Activated naive CD4-positive, alpha-beta T cell treated with anti-CD3 and anti-CD28 coated beads, Interleukin-2, amount 50 U/mL, for 72 hours (primary cell): ENCODE measurements around the gene APOBEC2. TPM values are rescaled to one million over a fixed set of nuclear protein-coding genes. Genes with fewer than 3 reads are reported as not detected.
A peak's percentile ranks its signal among the peaks of the same experiment; 100 is the strongest.

ENCODE experiments used
- ATAC-seq, 2 donors: fragments of 150-1000 bp; cut with Tn5 transposase; 2 replicates each; pipeline ENCODE4 v1.10.0; 2021; ENCODE audit warnings: mild to moderate bottlenecking in 2 of 2, moderate library complexity in 2 of 2
- DNase-seq, 2 donors: peaks; one replicate each; pipeline ENCODE4 v3.0.0; 2021 to 2022; ENCODE audit warnings: low spot score in 2 of 2
- H3K27ac Mint-ChIP-seq, 2 donors: one replicate each; pipeline ENCODE4 v1.8.0; 2022; ENCODE audit warnings: mild to moderate bottlenecking in 2 of 2, mixed read lengths in 2 of 2
- H3K36me3 Mint-ChIP-seq, 2 donors: one replicate each; pipeline ENCODE4 v1.8.0; 2022; ENCODE audit warnings: mixed read lengths in 2 of 2
- H3K9me3 Mint-ChIP-seq, 2 donors: one replicate each; pipeline ENCODE4 v1.8.0; 2022; ENCODE audit warnings: mixed read lengths in 2 of 2
- total RNA-seq, 2 donors: library from RNA; stranded (reverse); gene quantifications; one replicate each; pipeline ENCODE4 v1.2.3, GENCODE V29; 2022

Gene APOBEC2
- total RNA-seq, 2 donors from 2014 or later: not detected

- H3K9me3 Mint-ChIP-seq: no peaks in the 10 kb centered on the region
- ATAC-seq (no peak), DNase-seq (no peak)
- H3K27ac Mint-ChIP-seq: peak overlapping the region; percentile 97 to 99
- H3K36me3 Mint-ChIP-seq: peaks cover 32 to 40% of the 10 kb centered on the region in 2 donors
These were observed 18.5 kb downstream of the APOBEC2 start for GRCh38 chr6:41071501-41071922.

- peaks cover 26 to 33% of the 10 kb centered on the region in 2 donors for H3K36me3 Mint-ChIP-seq
- ATAC-seq (peak; percentile 71 to 82), DNase-seq (peak; percentile 100)
- H3K27ac Mint-ChIP-seq: peak within 1 kb of the TSS; percentile 97 to 99
- H3K9me3 Mint-ChIP-seq: no peaks in the 10 kb centered on the region
These were observed 19.2 kb downstream of the APOBEC2 start, which contains the start of gene OARD1 for GRCh38 chr6:41071923-41072835. Gene OARD1 (minus strand): TSS chr6:41072356. CDS start chr6:41071634, 722 bp downstream.

DNA sequence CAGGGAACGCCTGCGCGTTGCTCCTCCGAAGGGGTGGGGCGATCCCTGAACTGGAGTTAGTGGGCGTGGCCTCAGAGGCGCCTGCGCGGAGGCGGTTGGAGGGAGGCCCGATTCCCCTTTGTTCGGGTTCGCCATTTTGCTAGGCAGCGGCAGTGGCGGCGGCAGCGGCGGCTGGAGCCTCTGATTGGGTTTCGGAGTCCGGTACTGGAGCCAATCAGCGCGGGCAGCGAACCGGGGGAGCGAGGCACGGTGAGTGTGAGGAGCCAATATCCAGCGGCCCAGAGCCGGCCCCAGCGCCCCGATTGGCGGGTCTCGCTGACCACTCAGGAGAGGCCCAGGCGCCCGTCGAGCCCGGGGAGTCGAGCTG lies 19.8 kb downstream of the APOBEC2 start, which contains the start of gene NFYA:
Gene NFYA, plus strand, starts transcription at position 139 of the 367 bp plus-strand sequence. CDS start 6,116 bp downstream, outside the sequence.
- Mint-ChIP-seq H3K9me3 (no peaks in the 10 kb centered on the region), H3K27ac (peak within 1 kb of the TSS; percentile 97 to 99), H3K36me3 (peaks cover 22 to 29% of the 10 kb centered on the region in 2 donors)
- DNase-seq (no peak), ATAC-seq (peak; percentile 80 to 83)

GRCh38 chr6:41073203-41073967 lies 20.4 kb downstream of the APOBEC2 start:
- DNase-seq (peak; percentile 81 to 84), ATAC-seq (peak; percentile 21 to 29)
- peaks cover 22 to 29% of the 10 kb centered on the region in 2 donors for H3K36me3 Mint-ChIP-seq
- peak overlapping the region; percentile 96 to 99 for H3K27ac Mint-ChIP-seq
- no peaks in the 10 kb centered on the region for H3K9me3 Mint-ChIP-seq

- H3K27ac Mint-ChIP-seq: peak overlapping the region; percentile 96 to 99
- H3K9me3 Mint-ChIP-seq: no peaks in the 10 kb centered on the region
- H3K36me3 Mint-ChIP-seq: peaks cover 27 to 33% of the 10 kb centered on the region in 2 donors
- ATAC-seq (no peak), DNase-seq (no peak)
These were observed 21.1 kb downstream of the APOBEC2 start for GRCh38 chr6:41073968-41074691.

DNA sequence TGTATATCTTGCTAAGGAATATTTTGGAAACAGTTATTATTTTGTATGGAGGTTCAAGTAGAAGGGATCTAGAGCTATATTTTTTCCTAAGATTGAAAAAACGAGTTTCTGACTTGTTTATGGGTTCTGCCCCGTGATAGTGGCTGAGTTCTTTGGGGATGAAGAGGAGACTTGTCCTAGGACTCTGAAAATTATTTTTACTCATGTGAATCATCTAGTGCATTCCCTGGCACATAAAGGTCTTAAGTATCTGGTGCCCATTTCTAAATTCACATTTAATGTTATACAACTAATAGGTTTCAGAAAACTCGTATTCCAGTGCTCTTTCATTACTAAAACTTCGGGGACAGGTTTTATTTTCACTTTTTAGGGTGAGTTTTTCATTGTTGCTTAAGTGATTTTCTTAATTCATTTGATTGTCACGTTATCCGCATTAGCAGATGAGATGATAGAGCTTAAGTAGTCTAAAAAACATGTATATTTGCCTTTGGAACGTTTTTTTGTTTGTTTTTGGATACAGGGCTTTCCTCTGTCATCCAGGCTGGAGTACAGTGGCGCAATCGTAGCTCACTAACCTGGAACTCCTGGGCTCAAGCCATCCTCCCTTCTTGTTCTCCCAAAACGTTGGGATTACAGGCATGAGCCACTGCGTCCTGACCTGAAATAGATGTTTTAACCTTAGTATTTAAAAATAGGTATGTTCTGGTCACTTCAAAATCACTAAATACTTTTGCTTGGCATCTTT lies 21.9 kb downstream of the APOBEC2 start:
- peak overlapping the region; percentile 96 to 99 for H3K27ac Mint-ChIP-seq
- no peak for DNase-seq
- H3K36me3 Mint-ChIP-seq: peaks cover 34 to 41% of the 10 kb centered on the region in 2 donors
- H3K9me3 Mint-ChIP-seq: no peaks in the 10 kb centered on the region
- no peak for ATAC-seq

DNA sequence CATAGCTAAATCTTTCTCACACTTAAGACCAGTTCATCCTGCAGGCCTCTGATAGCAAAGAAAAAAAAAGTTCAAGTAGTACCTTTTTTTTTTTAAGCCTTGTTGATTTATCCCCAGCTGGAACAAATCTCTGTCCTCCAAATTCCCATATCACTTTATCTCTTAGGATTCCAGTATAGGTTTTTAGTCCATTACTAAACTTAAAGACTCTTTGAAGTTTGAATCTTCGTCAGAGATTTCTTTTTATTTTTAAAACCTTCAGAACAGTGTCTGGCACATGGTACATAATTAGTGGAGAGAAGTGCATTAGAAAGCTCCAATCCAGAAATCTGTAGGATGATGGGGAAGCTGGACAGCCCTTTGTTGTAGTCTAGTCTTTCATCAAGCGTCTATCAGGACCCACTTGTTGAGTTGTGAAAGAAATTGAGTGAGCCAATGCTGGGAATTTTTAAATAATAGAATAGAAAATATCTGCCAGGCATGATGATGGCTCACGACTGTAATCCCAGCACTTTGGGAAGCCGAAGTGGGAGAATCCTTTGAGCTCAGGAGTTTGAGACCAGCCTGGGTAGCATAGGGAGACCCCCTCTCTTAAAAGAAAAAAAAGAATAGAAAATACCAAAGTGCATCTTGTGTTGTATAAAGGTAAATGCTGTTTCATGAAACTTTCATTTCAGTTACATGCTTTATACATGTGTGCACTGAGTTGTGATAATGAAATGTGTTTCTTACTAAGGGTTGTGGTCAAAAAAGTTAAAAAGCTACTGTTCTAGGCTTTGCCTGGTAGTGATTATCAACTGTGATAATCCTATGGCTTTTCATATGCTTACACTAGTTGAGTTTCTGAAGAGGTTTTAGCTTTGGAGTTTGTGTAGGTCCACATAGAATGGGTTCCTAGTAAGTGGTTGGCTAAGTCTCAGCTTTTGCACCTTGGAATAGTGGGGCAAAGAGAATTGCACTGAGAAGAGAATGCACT lies 22.9 kb downstream of the APOBEC2 start:
- Mint-ChIP-seq H3K27ac (peak overlapping the region in 1 of 2 donors; percentile 99), H3K36me3 (peaks cover 44 to 46% of the 10 kb centered on the region in 2 donors), H3K9me3 (no peaks in the 10 kb centered on the region)
- DNase-seq (no peak), ATAC-seq (no peak)

GRCh38 chr6:41077536-41077935 lies 24.5 kb downstream of the APOBEC2 start:
- no peaks in the 10 kb centered on the region for H3K9me3 Mint-ChIP-seq
- peaks cover 36 to 47% of the 10 kb centered on the region in 2 donors for H3K36me3 Mint-ChIP-seq
- H3K27ac Mint-ChIP-seq: no peak overlapping the region
- DNase-seq (no peak), ATAC-seq (no peak)

GRCh38 chr6:41078101-41078500 lies 25.1 kb downstream of the APOBEC2 start:
- Mint-ChIP-seq H3K27ac (no peak overlapping the region), H3K9me3 (no peaks in the 10 kb centered on the region), H3K36me3 (peaks cover 36 to 47% of the 10 kb centered on the region in 2 donors)
- DNase-seq: no peak
- ATAC-seq: no peak

- DNase-seq: no peak
- Mint-ChIP-seq H3K36me3 (peaks cover 38 to 41% of the 10 kb centered on the region in 2 donors), H3K27ac (peak overlapping the region in 1 of 2 donors; percentile 79), H3K9me3 (no peaks in the 10 kb centered on the region)
- no peak for ATAC-seq
These were observed 26.1 kb downstream of the APOBEC2 start for GRCh38 chr6:41079080-41079479.

DNA sequence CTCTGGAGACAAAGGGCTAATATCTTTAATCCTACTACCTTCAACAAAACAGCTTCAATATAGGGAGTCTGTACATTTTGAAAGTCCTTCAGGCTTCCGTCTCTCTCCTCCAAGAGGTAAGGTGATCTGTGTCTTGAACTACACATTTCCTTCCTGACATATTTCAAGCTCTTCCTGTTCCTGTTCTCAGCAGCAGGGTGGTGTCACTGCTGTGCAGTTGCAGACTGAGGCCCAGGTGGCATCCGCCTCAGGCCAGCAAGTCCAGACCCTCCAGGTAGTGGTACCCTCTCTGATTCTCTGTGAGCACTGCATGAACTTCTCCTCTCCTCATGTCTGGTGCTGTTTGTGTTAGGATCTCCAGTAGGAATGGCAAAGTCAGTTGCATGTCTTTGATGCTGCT lies 27.6 kb downstream of the APOBEC2 start:
- peak; percentile 34 to 54 for ATAC-seq
- H3K27ac Mint-ChIP-seq: peak overlapping the region; percentile 79 to 87
- no peak for DNase-seq
- H3K9me3 Mint-ChIP-seq: no peaks in the 10 kb centered on the region
- H3K36me3 Mint-ChIP-seq: peaks cover 30 to 32% of the 10 kb centered on the region in 2 donors

DNA sequence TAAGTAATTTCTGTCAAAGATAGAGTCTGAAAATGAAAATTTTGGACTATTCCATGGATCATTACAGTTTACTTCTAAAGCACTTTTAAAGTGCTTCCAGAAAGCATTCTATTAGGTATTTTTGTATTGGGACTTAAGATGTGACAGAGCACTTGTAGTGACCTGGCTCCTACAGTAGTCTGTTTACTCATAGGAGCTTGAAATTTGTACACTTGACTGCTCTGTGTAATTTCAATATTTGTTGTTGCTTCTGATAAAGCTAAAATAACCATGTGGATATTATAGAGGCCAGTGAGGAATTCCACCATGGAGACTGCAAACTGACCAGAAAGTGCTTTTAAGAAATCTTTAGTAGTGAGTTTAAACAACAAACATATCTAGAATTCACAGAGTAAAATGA lies 30.1 kb downstream of the APOBEC2 start:
- peaks cover 30 to 49% of the 10 kb centered on the region in 2 donors for H3K36me3 Mint-ChIP-seq
- H3K27ac Mint-ChIP-seq: no peak overlapping the region
- no peaks in the 10 kb centered on the region for H3K9me3 Mint-ChIP-seq
- DNase-seq: no peak
- no peak for ATAC-seq

GRCh38 chr6:41085182-41085581 lies 32.2 kb downstream of the APOBEC2 start:
- Mint-ChIP-seq H3K27ac (no peak overlapping the region), H3K36me3 (peaks cover 15 to 36% of the 10 kb centered on the region in 2 donors), H3K9me3 (no peaks in the 10 kb centered on the region)
- DNase-seq (no peak), ATAC-seq (no peak)

- Mint-ChIP-seq H3K36me3 (peaks cover 15 to 23% of the 10 kb centered on the region in 2 donors), H3K9me3 (no peaks in the 10 kb centered on the region), H3K27ac (no peak overlapping the region)
- DNase-seq: no peak
- ATAC-seq: no peak
These were observed 35.4 kb downstream of the APOBEC2 start for GRCh38 chr6:41088451-41088850.
